OCI-M2 (cell line): ENCODE data around the gene TPCN1.

ENCODE experiments used
- DNase-seq: peaks from one replicate; lab custom pipeline; 2025; ENCODE audit not compliant: unreplicated experiment; lab: John Stamatoyannopoulos, UW

The TPCN1 gene

DNA sequence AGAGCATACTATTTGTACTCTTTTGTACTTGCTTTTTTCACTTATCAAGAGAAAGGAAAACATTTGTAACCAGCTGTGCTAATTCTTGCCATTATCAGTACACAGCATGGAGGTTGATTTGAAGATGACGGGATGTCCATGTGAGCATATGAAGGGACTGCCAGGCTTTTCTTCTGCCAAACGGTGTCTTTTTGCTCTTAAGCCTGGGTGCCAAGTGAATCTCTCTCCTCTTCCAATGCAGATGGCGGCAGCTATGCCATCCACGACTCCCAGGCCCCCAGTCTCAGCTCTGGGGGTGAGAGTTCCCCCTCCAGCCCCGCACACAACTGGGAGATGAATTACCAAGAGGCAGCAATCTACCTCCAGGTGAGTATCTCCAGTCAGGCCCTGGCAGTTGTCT, 38.9 kb downstream of the TPCN1 start:
- no peak for DNase-seq

DNA sequence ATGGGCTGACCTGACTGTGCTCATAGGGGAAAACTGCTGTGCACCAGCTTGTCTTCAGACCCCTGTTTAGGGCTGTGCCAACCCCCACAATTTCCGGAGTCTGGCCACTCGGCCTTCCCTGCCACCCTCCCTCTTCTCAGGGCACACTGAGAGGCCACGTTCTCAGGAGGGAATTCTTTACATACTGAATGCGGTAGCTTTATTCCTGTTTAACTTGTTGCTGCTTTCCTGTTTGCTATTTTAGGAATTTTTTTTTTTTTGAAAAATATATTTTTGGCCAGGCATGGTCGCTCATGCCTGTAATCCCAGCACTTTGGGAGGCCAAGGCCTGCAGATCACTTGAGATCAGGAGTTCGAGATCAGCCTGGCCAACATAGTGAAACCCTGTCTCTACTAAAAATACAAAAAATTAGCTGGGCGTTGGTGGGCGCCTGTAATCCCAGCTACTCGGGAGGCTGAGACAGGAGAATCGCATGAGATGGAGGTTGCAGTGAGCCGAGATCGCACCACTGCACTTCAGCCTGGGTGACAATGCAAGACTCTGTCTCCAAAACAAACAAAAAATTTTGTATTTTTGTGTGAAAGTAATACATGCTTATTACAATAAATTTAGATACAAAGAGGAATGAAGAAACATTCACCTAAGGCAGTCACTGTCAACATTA, 39.5 kb downstream of the TPCN1 start:
- DNase-seq, result no peak

DNA sequence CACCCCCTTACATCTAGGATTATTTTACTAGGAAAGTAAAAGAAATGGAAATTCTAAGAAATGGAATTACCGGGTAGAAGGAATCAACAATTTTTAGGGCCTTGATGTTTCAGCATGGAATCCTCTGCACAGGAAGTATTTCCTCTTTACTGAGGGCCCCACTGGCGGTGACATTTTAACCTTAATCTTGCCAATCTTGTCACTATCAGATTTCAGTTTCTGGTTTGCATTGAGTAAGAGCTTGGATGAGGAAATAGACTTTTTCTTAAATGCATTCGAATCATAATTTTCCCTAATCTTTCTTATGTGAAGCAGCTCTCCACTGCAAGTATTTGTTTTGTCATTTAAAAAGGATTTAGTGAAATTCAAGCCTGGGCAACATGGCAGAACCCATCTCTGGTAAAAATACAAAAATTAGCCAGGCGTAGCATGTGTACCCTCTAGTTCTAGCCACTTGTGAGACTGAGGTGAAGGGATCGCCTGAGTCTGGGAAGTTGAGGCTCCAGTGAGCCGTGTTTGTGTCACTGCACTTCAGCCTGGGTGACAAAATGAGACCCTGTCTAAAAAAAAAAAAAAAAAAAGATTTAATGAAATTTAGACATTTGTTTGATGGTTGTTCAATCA, 40.7 kb downstream of the TPCN1 start:
- no peak for DNase-seq

DNA sequence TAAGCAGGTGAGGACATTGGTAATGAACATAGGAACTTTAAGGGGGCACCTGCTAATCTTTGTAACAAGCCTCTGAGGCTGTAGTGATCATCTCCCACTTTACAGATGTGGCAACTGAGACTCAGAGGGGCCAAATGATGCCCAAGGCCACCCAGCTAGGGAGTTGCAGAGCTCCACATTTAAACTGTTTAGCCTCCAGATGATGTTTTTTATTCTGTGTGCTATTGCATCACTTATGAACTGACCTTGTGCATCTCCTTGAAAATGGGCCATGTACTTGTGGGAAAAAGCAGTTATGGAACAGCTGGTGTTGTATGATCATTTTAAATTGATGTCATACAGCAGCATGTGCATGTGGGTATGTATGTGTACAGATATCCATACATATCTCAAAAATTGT, 41.4 kb downstream of the TPCN1 start:
- DNase-seq, result no peak

DNA sequence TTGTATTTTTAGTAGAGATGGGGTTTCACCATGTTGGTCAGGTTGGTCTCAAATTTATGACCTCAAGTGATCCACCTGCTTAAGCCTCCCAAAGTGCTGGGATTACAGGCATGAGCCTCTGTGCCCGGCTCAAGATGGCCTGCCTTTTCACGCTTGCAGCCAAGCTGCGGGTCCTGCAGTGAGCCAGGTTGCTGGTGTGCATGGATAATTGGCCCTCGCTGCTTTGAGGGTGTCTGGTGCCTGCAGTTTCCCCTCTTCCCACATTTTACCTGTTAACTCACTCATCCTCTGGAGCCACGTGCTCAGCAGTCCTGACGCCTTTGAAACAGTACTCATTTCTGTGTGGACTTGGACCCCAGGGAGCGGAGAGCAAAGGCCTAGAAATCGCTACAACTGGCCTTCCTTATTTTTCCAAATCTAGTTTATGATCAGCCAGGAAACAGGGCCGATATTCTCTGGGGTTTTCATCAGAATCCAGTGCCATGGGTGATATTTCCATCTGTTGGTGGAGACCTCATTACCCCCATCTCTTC, 42.2 kb downstream of the TPCN1 start:
- DNase-seq, result no peak

DNA sequence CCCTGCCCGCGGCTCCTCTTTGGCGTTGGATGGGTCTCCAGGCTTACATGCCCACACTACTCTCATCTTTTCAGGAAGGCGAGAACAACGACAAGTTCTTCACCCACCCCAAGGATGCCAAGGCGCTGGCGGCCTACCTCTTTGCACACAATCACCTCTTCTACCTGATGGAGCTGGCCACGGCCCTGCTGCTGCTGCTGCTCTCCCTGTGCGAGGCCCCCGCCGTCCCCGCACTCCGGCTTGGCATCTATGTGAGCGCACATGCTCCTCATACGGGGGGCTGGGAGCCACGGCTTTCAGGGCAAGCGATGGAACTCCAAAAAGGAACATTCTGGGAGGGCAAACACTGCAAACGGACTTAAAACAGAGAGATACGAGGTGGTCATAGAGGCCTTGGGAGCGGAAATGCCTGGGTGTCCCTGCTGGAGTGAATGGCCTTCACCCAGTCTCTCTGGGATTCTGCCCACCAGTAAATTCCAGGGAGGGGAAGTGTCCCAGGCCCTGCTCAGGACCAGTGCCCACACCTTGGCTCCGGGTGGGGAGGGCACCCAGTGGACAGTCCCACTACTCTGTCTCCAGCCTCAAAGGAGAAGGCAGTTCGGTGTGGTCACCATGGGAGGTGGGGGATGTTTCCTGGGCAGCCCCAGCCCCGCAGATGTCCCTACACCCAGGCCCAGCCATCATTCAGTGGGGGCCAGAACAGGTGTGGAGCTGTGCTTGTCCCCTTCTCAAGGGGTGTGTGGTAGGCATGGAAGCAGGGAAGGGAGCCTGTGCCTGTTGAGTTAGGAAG, 45.0 kb downstream of the TPCN1 start:
- DNase-seq, result no peak

DNA sequence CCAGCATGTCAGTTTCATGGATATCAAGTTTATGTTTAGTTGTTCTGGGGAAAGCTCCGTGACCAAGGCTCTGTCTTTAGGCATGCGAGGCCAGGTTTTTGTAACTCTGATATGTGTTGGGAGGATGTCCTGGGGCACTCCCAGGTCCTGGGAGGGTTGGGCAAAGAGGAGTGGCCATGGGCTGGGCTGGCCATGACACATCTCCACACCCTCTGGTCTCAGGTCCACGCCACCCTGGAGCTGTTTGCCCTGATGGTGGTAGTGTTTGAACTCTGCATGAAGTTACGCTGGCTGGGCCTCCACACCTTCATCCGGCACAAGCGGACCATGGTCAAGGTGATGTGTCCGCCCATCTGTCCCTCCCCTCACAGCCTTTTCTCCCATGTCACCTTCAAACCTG, 46.4 kb downstream of the TPCN1 start:
- DNase-seq, result no peak

DNA sequence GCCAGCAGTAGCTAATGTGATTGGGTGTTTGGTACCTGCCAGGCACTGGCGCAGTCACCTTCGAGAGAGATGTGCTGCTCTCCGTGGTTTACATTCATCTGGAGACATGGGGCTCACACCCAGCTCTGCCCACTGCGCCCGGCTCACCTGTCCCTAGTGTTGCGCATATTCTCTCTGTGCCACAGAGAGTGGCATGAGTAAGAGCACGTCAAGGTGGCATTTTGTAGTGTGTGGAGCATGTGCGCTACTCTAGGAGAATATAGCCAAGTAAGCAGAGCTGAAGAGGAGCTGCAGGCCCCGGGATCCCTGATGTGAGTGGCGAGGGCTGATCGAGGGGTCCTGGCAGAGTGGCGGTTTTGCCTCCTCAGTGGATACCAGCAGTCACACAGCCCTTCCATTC, 46.9 kb downstream of the TPCN1 start:
- DNase-seq, result no peak

DNA sequence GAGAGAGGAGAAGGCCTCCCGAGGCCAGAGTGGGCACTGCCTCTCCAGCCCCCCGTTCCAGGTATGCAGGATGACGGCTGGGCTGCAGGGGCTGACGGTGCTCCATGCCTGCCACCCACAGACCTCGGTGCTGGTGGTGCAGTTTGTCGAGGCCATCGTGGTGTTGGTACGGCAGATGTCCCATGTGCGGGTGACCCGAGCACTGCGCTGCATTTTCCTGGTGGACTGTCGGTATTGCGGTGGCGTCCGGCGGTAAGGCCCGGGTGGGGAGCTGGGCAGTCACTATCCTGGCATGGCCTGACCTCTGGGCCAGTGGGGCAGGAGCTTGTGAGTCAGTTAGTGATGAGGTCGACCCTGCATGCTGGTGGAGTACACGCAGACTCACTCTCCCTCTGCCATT, 47.4 kb downstream of the TPCN1 start:
- DNase-seq, result no peak

DNA sequence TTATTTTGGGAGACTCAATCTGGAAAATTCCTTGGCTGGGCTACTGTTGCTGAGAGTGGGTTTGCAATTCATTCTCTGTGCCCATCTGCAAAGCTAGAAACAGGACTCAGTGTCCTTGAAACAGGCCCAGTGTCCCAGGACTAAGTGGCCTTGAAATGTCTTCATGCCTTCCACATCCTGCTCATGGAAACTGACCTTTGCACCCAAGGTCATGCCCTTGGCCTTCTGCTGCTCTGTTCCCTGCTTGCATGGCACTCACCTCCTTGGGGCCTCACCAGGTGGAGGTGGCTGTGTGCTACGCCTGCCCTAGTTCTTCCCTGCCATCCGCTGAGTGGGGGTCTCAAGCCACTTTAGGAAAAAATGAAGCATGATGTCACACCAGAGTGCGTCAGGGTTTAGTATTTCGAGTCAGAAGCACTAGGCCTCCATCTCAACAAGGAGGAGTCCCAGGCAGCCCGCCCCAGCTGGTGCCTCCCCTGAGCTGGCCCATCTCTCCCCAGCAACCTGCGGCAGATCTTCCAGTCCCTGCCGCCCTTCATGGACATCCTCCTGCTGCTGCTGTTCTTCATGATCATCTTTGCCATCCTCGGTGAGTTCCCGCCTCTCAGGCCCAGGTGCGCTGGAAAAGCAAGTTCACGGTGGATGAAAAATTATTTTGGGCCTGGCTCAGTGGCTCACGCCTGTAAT, 48.1 kb downstream of the TPCN1 start:
- no peak for DNase-seq

DNA sequence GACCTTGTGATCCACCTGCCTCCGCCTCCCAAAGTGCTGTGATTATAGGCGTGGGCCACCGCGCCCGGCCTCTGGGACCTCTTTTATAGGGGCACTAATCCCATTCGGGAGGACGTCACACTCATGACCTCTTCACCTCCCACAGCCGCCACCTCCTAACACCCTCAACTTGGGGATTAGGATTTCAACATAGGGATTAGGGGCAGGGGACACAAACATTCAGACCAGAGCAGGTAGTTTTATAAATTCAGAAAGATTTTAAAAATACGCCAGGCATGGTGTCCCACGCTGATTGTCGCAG, 49.4 kb downstream of the TPCN1 start:
- DNase-seq, result no peak

DNA sequence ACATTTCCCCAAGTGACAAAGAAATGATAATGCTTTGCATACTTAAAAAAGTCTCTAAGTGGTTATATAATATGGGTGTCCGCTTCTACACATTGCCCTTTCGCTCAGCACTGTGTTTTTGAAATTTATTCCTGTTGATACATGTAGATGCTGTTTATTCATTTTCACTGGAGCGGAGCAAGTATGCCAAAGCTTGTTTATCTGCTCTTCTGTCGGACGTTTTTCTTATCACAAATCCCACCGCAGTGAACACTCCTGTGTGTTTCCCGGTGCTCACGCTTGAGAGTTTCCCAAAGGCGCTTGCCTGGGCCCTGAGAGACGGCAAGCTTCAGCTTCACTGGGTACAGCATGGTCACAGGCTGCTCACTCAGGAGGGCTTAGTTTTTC, 50.2 kb downstream of the TPCN1 start:
- no peak for DNase-seq

DNA sequence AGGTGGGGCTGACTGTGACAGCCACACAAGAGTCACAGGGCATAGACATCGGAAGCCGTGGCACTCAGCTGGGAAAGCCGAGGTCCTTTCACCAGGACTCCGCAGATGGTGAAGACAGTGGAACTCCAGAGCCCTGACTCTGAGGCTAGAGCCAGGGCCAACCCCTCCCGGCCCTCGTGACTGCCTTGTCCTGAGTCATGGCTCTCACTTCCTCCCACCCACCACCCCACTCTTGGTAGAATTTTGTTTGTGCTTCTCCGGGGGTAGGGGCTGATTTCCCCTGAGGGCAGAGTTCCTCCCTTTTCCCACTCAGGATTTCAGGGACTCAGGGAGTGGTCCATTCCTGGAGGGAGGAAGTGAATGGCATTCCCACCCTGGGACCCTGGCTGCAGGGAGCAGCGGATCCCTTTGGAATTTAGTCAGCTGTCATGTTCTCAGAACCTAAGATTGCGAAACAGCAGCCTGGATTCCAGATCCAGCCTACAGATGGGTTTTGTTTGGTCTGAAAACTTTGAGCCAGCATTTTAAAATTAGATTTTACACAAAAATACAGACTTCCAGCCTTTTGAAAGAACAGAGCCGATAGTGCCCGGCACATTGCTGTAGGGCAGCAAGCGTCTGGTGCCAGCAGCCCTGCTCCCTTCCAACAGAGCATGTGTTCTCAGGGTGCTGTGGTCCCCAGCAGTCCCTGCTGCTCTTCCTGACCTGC, 50.7 kb downstream of the TPCN1 start:
- DNase-seq, result no peak

DNA sequence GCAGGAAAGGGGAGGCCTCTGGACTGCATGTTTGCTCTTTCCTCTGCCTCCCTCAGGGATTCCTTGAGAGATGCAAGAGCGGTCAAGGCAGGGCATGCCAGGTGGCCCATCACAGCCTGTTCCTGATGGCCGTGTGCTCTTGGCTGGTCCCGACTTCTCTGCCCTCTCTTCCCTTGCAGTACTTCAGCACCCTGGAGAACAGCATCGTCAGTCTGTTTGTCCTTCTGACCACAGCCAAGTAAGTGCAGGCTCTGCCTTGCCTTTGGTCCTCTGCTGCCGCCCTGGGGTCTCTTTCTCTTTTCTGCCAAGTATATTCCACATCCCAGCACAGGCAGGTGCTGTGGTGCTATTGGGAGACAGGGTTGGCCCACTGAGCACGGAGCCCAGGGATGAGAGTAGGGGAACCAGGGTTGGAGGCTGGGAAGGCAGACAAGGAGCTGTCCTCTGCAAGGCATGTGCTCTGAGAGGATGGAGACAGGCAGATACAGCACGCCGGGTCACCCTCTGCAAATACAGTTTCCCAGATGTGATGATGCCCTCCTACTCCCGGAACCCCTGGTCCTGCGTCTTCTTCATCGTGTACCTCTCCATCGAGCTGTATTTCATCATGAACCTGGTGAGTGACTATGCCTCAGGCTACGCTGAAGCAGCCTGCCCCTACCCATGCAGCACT, 51.9 kb downstream of the TPCN1 start:
- DNase-seq, result no peak

DNA sequence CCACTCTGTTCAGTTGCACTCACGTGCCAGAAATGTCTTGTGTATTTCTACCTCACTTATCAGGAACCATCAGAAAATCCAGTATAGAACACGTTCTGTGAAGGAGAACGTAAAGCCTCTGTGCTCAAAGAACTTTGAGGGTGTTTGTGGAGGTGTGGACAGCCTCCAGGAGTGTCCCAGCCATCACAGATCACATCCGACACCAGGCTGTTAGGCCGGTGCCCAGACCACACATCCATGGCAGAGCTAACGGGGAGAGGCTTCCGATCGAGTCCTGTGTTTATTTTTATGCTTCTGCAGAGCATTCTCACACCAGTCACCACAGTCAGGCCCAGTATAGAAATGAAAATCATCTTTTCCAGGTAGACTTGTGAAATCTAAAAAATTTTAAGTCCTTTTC, 53.6 kb downstream of the TPCN1 start:
- DNase-seq, result no peak

DNA sequence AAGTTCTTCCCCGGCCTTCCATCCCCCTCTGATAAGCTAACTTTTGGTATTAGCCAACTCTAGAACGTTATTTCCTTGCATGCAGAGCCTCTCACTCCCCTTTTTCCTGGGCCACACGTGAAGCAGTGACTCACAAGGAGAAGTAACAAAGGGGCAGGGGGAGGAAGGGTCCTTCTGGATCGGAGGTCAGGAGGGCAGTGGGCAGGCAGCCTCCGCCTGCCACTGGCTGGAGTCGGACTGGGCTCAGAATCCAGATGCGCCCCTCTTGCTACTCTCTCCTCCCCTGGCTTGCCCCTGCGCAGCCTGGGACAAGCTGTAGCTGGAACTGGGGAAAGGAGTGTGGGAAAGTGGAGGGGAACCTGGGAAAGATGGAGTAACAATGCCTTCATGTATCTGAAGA, 55.0 kb downstream of the TPCN1 start:
- no peak for DNase-seq

DNA sequence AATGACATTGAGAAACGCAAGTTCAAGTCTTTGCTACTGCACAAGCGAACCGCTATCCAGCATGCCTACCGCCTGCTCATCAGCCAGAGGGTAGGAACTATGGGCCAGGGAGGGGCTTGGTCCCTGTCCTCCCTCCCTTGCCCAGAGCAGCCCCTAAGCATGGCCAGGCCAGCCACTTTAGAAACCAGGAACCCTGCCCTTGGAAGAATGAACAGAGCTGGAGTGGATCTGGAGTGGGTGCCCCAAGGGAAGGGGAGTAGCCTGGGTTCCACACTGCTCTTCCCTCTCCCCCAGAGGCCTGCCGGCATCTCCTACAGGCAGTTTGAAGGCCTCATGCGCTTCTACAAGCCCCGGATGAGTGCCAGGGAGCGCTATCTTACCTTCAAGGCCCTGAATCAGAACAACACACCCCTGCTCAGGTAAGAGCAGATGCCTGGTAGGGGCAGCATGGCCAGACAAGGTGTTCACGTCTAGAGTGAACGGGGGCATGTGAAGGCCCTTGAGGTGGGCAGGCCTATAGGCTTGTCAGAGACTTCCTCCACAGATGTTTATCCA, 55.8 kb downstream of the TPCN1 start:
- DNase-seq, result no peak

DNA sequence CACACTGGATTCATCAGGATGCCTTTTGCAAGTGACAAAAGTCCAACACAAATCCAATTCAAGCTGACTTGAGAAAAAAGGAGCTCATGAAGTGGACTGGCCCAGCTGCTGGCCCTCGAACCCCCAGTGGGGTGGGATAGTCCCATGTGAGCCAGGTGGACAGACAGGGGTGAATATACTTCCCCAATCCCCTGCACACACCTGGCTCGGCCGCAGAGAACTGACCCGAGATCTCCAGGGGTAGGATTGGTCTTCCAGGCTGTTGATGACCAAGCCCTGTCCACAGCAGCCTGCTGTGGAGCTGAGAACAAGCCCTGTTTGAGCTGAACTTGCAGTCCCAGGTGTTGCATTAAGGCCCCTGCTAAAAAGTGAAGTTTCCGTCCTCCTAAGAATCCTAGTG, 56.2 kb downstream of the TPCN1 start:
- DNase-seq, result no peak

DNA sequence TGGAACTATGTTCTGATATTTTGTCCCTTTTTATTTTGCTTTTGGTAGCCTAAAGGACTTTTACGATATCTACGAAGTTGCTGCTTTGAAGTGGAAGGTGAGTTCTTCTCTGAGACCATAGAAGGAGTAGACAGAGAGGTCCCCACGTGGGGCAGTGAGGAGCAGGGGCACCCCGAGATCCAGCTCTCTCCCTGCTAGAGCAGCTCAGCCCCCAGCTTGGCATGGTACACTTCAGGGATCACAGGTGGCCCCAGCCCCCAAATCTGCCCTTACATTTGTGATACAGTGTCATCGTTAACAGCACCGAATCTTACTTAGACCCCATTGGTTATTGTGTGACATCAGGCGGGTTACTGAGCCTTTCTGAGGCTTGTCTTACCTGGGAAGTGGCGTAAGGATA, 56.9 kb downstream of the TPCN1 start:
- DNase-seq, result no peak

DNA sequence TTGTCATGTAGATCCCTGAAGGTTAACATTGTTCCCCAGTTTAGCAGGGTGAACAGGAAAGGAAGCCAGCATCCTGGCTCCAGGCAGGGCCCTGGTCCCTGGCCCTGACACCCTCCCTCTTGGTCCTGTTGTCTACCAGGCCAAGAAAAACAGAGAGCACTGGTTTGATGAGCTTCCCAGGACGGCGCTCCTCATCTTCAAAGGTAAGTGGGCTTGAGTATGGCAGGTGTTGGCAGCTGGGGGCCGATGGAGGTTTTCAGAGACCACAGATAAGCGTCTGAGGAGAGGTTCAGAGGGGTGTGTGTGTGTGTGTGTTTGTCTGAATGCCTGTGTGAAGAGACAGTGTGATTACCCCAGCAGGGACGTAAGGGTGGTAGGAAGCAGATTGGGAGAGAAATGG, 57.4 kb downstream of the TPCN1 start:
- DNase-seq, result no peak
